ENCODE results near the gene TRIM52.
"Not testable (repeated sequence)": the region's sequence is repeated elsewhere in the genome, so short reads cannot be mapped to it uniquely, and the experiment has no call there.

The TRIM52 gene

GRCh38 chr5:181212934-181213333 is 48.0 kb downstream of the TRIM52 start:
- Histone ChIP-seq H3K36me3 (ENCODE audit: control insufficient read depth in 1 of 2, insufficient read depth in 2 of 2, low read length in 2 of 2) (no peaks in the 10 kb centered on the region), H3K9me3 (ENCODE audit: control insufficient read depth in 1 of 2, low read length in 2 of 2) (no peaks in the 10 kb centered on the region), H3K27me3 (ENCODE audit: control insufficient read depth in 1 of 2, insufficient read depth in 2 of 2, low read length in 2 of 2) (peaks cover 4 to 6% of the 10 kb centered on the region in 2 donors), H3K4me1 (ENCODE audit: control insufficient read depth in 1 of 2, insufficient read depth in 2 of 2, low read length in 2 of 2) (peaks cover 13 to 19% of the 10 kb centered on the region in 2 donors), H3K4me3 (ENCODE audit: low read depth in 1 of 2, low read length in 2 of 2) (no peak overlapping the region), H3K27ac (ENCODE audit: low read depth, low read length) (no peak overlapping the region), H3K9ac (ENCODE audit: low read depth in 1 of 2, low read length in 2 of 2) (no peak overlapping the region)

GRCh38 chr5:181212080-181212479 is 48.9 kb downstream of the TRIM52 start:
- Histone ChIP-seq H3K9ac (ENCODE audit: low read depth in 1 of 2, low read length in 2 of 2) (no peak overlapping the region), H3K27me3 (ENCODE audit: control insufficient read depth in 1 of 2, insufficient read depth in 2 of 2, low read length in 2 of 2) (peaks cover 4 to 6% of the 10 kb centered on the region in 2 donors), H3K4me3 (ENCODE audit: low read depth in 1 of 2, low read length in 2 of 2) (no peak overlapping the region), H3K9me3 (ENCODE audit: control insufficient read depth in 1 of 2, low read length in 2 of 2) (no peaks in the 10 kb centered on the region), H3K4me1 (ENCODE audit: control insufficient read depth in 1 of 2, insufficient read depth in 2 of 2, low read length in 2 of 2) (peaks cover 7 to 10% of the 10 kb centered on the region in 2 donors), H3K27ac (ENCODE audit: low read depth, low read length) (no peak overlapping the region), H3K36me3 (ENCODE audit: control insufficient read depth in 1 of 2, insufficient read depth in 2 of 2, low read length in 2 of 2) (no peaks in the 10 kb centered on the region)

GRCh38 chr5:181211208-181211607 is 49.7 kb downstream of the TRIM52 start:
- no peak overlapping the region for H3K9ac ChIP-seq (ENCODE audit: low read depth in 1 of 2, low read length in 2 of 2)

GRCh38 chr5:181210698-181211097 is 50.2 kb downstream of the TRIM52 start:
- peaks cover 10 to 11% of the 10 kb centered on the region in 2 donors for H3K4me1 ChIP-seq (ENCODE audit: control insufficient read depth in 1 of 2, insufficient read depth in 2 of 2, low read length in 2 of 2)
- H3K27ac ChIP-seq (ENCODE audit: low read depth, low read length); H3K36me3 ChIP-seq (ENCODE audit: control insufficient read depth in 1 of 2, insufficient read depth in 2 of 2, low read length in 2 of 2); H3K4me3 ChIP-seq (ENCODE audit: low read depth in 1 of 2, low read length in 2 of 2); H3K9ac ChIP-seq (ENCODE audit: low read depth in 1 of 2, low read length in 2 of 2); H3K9me3 ChIP-seq (ENCODE audit: control insufficient read depth in 1 of 2, low read length in 2 of 2); H3K27me3 ChIP-seq (ENCODE audit: control insufficient read depth in 1 of 2, insufficient read depth in 2 of 2, low read length in 2 of 2): not testable (repeated sequence)

More at GRCh38 chr5:181211208-181211607, 49.7 kb downstream of the TRIM52 start:
- Histone ChIP-seq H3K27ac (ENCODE audit: low read depth, low read length) (no peak overlapping the region), H3K27me3 (ENCODE audit: control insufficient read depth in 1 of 2, insufficient read depth in 2 of 2, low read length in 2 of 2) (peaks cover 3 to 4% of the 10 kb centered on the region in 2 donors), H3K9me3 (ENCODE audit: control insufficient read depth in 1 of 2, low read length in 2 of 2) (no peaks in the 10 kb centered on the region), H3K36me3 (ENCODE audit: control insufficient read depth in 1 of 2, insufficient read depth in 2 of 2, low read length in 2 of 2) (no peaks in the 10 kb centered on the region), H3K4me1 (ENCODE audit: control insufficient read depth in 1 of 2, insufficient read depth in 2 of 2, low read length in 2 of 2) (peaks cover 6 to 9% of the 10 kb centered on the region in 2 donors), H3K4me3 (ENCODE audit: low read depth in 1 of 2, low read length in 2 of 2) (no peak overlapping the region)

- not testable (repeated sequence) for H3K27ac ChIP-seq (ENCODE audit: low read depth, low read length); H3K9ac ChIP-seq (ENCODE audit: low read depth in 1 of 2, low read length in 2 of 2); H3K36me3 ChIP-seq (ENCODE audit: control insufficient read depth in 1 of 2, insufficient read depth in 2 of 2, low read length in 2 of 2); H3K4me3 ChIP-seq (ENCODE audit: low read depth in 1 of 2, low read length in 2 of 2); H3K9me3 ChIP-seq (ENCODE audit: control insufficient read depth in 1 of 2, low read length in 2 of 2)
- H3K27me3 ChIP-seq (ENCODE audit: control insufficient read depth in 1 of 2, insufficient read depth in 2 of 2, low read length in 2 of 2), result peaks cover 7 to 12% of the 10 kb centered on the region in 2 donors
- H3K4me1 ChIP-seq (ENCODE audit: control insufficient read depth in 1 of 2, insufficient read depth in 2 of 2, low read length in 2 of 2), result peaks cover 13 to 15% of the 10 kb centered on the region in 2 donors
These were observed 50.8 kb downstream of the TRIM52 start for GRCh38 chr5:181210148-181210547.

GRCh38 chr5:181209006-181209405 is 51.9 kb downstream of the TRIM52 start:
- not testable (repeated sequence) for H3K9ac ChIP-seq (ENCODE audit: low read depth in 1 of 2, low read length in 2 of 2); H3K36me3 ChIP-seq (ENCODE audit: control insufficient read depth in 1 of 2, insufficient read depth in 2 of 2, low read length in 2 of 2); H3K9me3 ChIP-seq (ENCODE audit: control insufficient read depth in 1 of 2, low read length in 2 of 2); H3K27ac ChIP-seq (ENCODE audit: low read depth, low read length); H3K4me3 ChIP-seq (ENCODE audit: low read depth in 1 of 2, low read length in 2 of 2)
- Histone ChIP-seq H3K27me3 (ENCODE audit: control insufficient read depth in 1 of 2, insufficient read depth in 2 of 2, low read length in 2 of 2) (peaks cover 7 to 18% of the 10 kb centered on the region in 2 donors), H3K4me1 (ENCODE audit: control insufficient read depth in 1 of 2, insufficient read depth in 2 of 2, low read length in 2 of 2) (peaks cover 16 to 17% of the 10 kb centered on the region in 2 donors)

- Histone ChIP-seq H3K4me1 (ENCODE audit: control insufficient read depth in 1 of 2, insufficient read depth in 2 of 2, low read length in 2 of 2) (peaks cover 20% of the 10 kb centered on the region in 2 donors), H3K27ac (ENCODE audit: low read depth, low read length) (no peak overlapping the region), H3K9ac (ENCODE audit: low read depth in 1 of 2, low read length in 2 of 2) (no peak overlapping the region), H3K27me3 (ENCODE audit: control insufficient read depth in 1 of 2, insufficient read depth in 2 of 2, low read length in 2 of 2) (peaks cover 14 to 29% of the 10 kb centered on the region in 2 donors), H3K9me3 (ENCODE audit: control insufficient read depth in 1 of 2, low read length in 2 of 2) (no peaks in the 10 kb centered on the region), H3K4me3 (ENCODE audit: low read depth in 1 of 2, low read length in 2 of 2) (peak overlapping the region in 1 of 2 donors; percentile 77), H3K36me3 (ENCODE audit: control insufficient read depth in 1 of 2, insufficient read depth in 2 of 2, low read length in 2 of 2) (no peaks in the 10 kb centered on the region)
These were observed 53.0 kb downstream of the TRIM52 start for GRCh38 chr5:181207960-181208253.

GRCh38 chr5:181207214-181207959 is 53.6 kb downstream of the TRIM52 start:
- no peaks in the 10 kb centered on the region for H3K9me3 ChIP-seq (ENCODE audit: control insufficient read depth in 1 of 2, low read length in 2 of 2)
- no peak overlapping the region for H3K27ac ChIP-seq (ENCODE audit: low read depth, low read length)
- H3K36me3 ChIP-seq (ENCODE audit: control insufficient read depth in 1 of 2, insufficient read depth in 2 of 2, low read length in 2 of 2), result no peaks in the 10 kb centered on the region
- peaks cover 14 to 31% of the 10 kb centered on the region in 2 donors for H3K27me3 ChIP-seq (ENCODE audit: control insufficient read depth in 1 of 2, insufficient read depth in 2 of 2, low read length in 2 of 2)
- peaks cover 20 to 22% of the 10 kb centered on the region in 2 donors for H3K4me1 ChIP-seq (ENCODE audit: control insufficient read depth in 1 of 2, insufficient read depth in 2 of 2, low read length in 2 of 2)
- peak overlapping the region; percentile 60 to 77 for H3K4me3 ChIP-seq (ENCODE audit: low read depth in 1 of 2, low read length in 2 of 2)
- H3K9ac ChIP-seq (ENCODE audit: low read depth in 1 of 2, low read length in 2 of 2), result peak overlapping the region; percentile 9 to 47

GRCh38 chr5:181205761-181206649 is 54.9 kb downstream of the TRIM52 start:
- Histone ChIP-seq H3K27ac (ENCODE audit: low read depth, low read length) (no peak overlapping the region), H3K4me1 (ENCODE audit: control insufficient read depth in 1 of 2, insufficient read depth in 2 of 2, low read length in 2 of 2) (peaks cover 20 to 22% of the 10 kb centered on the region in 2 donors), H3K4me3 (ENCODE audit: low read depth in 1 of 2, low read length in 2 of 2) (peak overlapping the region; percentile 60 to 67)

More at GRCh38 chr5:181205761-181206649, 54.9 kb downstream of the TRIM52 start:
- no peaks in the 10 kb centered on the region for H3K36me3 ChIP-seq (ENCODE audit: control insufficient read depth in 1 of 2, insufficient read depth in 2 of 2, low read length in 2 of 2)
- H3K9ac ChIP-seq (ENCODE audit: low read depth in 1 of 2, low read length in 2 of 2), result peak overlapping the region; percentile 9 to 13
- no peaks in the 10 kb centered on the region for H3K9me3 ChIP-seq (ENCODE audit: control insufficient read depth in 1 of 2, low read length in 2 of 2)
- H3K27me3 ChIP-seq (ENCODE audit: control insufficient read depth in 1 of 2, insufficient read depth in 2 of 2, low read length in 2 of 2), result peaks cover 18 to 31% of the 10 kb centered on the region in 2 donors
